Colon (tissue), 2 donors: ENCODE data around the gene SETD3.
A peak's percentile ranks its signal among the peaks of the same experiment; 100 is the strongest.

Source experiments
- FAIRE-seq: peaks from 2 replicates; lab custom pipeline; 2012; peaks lifted over from hg19 to GRCh38; lab: Jason Lieb, UNC
- donor health status: control.
- donor health status: control.

The SETD3 gene

GRCh38 chr14:99422228-99423010 lies 58.2 kb downstream of the SETD3 start:
- FAIRE-seq, result no peak

GRCh38 chr14:99420711-99421110 lies 59.9 kb downstream of the SETD3 start:
- FAIRE-seq, result no peak

GRCh38 chr14:99419905-99420304 lies 60.8 kb downstream of the SETD3 start:
- FAIRE-seq, result no peak

DNA sequence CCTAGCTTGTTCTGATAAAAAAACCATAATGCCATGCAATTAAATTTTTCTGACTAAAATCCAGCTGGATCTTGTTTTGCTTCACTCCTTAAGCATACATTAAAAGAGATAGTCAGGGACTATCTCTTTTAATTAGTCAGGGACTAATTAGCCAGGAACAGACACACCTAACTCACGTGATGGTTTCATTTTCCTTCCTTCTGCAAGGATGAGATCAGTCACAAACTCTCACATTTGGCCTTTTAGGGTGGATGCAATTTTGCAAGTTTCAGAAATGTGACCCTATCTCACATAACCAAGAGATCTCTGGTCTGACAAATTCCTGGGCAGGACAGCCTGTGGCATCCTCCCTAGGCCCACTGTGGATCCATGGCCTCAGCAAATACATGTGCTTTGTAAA lies 62.4 kb downstream of the SETD3 start:
- no peak for FAIRE-seq

- no peak for FAIRE-seq
Observed at GRCh38 chr14:99416909-99417308, 63.8 kb downstream of the SETD3 start.

GRCh38 chr14:99415496-99416281 lies 65.0 kb downstream of the SETD3 start:
- peak; percentile 82 for FAIRE-seq

GRCh38 chr14:99413911-99414310 lies 66.7 kb downstream of the SETD3 start:
- no peak for FAIRE-seq

DNA sequence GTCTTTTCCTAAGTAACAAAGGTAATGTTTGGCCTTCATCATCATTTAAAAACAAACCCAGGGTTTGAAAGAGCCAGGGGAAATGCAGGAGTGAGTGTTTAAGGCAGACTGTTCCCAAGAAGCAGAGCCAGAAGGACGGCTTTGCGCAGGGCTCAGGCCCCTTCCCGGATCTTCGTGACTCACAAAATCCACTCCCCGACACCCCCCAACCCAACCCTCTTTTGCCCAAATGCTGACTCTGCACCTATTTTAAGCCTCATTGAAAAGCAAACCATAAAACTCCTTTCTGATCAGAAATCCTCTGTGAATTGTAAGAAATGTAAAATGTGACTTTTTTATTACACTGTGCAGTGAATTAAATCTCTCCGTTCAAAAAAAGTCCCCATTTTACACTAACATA lies 67.5 kb downstream of the SETD3 start:
- no peak for FAIRE-seq

GRCh38 chr14:99412117-99413061 lies 68.3 kb downstream of the SETD3 start:
- FAIRE-seq, result no peak

- no peak for FAIRE-seq
Observed at GRCh38 chr14:99410019-99410418, 70.6 kb downstream of the SETD3 start.

- no peak for FAIRE-seq
Observed at GRCh38 chr14:99408971-99409289, 71.7 kb downstream of the SETD3 start.

DNA sequence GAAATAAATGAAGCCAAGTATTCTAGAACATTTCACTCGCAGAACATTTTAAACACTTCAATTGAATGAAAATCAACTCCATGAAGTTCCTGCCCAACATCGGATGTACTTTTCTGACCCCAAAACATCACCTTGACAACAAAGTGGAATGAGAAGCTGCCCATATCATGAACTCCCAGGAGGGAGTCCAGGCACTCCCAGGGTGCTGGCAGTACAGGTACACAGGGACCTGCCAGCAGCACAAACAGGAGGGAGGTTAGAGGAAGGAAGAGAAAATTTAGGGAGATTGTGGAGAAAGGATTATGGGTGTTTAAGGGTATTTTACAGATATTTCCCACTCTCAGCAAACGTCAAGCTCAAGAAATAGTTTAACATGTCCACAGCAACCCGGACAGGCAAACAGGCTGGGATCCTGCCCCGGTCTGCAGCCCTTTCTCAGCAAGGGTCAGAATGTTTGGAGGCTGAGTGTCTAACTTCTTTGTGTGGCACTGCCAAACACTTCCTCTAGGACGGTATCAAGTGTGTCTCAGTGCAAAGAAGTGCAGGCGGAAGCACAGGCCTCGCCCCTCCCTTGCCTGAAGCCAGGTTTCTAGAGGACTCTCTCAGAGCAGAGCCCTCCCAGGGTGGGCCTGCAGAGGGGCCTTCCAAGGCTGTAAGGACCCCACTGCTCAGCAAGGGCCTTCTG lies 72.2 kb downstream of the SETD3 start:
- no peak for FAIRE-seq

- no peak for FAIRE-seq
Observed at GRCh38 chr14:99407416-99407815, 73.2 kb downstream of the SETD3 start.

- no peak for FAIRE-seq
Observed at GRCh38 chr14:99402950-99403349, 77.7 kb downstream of the SETD3 start.

DNA sequence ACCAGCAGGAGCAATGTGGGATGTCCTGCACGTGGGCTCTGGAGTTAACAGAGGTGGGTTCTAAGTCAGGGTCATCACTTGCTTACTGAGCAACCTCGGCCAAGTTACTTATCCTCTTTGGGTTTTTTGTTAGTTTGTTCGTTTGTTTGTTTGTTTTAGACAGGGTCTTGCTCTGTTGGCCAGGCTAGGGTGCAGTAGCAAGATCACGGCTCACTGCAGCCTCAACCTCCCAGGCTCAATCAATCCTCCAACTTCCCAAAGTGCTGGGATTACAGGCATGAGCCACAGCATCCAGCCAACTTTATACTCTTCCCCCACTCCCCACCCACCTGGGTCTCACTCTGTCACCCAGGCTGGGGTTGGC lies 78.4 kb downstream of the SETD3 start:
- no peak for FAIRE-seq

GRCh38 chr14:99401621-99402284 lies 78.9 kb downstream of the SETD3 start:
- FAIRE-seq, result no peak

- no peak for FAIRE-seq
Observed at GRCh38 chr14:99401211-99401610, 79.4 kb downstream of the SETD3 start.

- FAIRE-seq, result no peak
Observed at GRCh38 chr14:99397698-99398097, 83.0 kb downstream of the SETD3 start.

DNA sequence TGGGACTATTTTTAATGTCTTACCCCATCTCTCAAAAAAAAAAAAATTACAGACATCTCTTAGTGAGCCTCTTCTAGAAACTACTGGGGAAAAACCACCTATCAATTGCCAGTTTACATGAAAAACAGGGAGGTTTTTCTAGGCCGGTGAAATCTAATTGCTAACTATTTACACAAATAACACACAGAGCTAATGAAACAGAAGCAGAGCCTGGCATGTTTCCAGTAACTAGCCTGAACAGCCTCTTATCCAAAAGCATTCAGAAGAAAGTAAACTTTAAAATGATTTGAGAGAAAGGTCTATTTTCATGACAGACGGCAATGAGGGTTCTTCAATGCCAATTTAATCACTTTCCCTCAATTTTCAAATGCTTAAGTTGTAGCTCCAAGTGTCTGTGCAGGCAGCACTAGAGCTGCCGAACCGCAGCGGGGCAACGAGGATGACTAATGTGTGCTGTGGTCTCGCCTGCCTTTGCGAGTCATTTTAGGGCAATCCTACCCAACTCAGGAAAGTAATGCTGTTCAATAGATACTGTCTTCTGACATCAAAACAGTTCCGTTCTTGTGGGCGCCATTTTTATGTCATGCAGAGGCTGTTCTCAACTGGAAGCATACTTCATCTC lies 84.6 kb downstream of the SETD3 start:
- no peak for FAIRE-seq

GRCh38 chr14:99394602-99395156 lies 86.0 kb downstream of the SETD3 start:
- no peak for FAIRE-seq
